ENCODE data around the gene PWWP2B. TPM values are rescaled to one million over a fixed set of nuclear protein-coding genes. Genes with fewer than 3 reads are reported as not detected.

The PWWP2B gene
- total RNA-seq, 2 experiments from 2014 or later: 6.9 to 12.8 TPM

DNA sequence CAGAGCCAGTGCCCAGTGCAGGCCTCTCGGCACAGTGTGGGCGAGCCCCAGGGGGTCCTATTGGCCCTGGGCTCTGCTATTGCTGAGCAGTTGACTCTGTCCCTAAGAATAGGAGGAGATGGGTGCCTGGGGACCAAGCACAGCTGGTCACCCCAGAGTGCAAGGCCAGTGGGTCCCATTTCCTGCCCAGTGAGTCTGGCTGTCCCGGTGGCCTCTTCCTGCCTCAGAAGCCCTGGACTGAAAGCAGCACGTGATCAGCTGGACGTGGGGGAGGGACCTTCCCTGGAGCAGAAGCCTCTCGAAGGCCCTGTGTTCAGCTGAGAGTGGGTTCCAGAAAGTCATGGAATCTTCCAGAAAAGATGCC is 42.0 kb downstream of the PWWP2B start:
- DNase-seq (no peak), ATAC-seq (no peak)
- H3K27ac Mint-ChIP-seq: peak overlapping the region; percentile 6
- H3K27me3 Mint-ChIP-seq: no peaks in the 10 kb centered on the region
- H3K36me3 Mint-ChIP-seq: no peaks in the 10 kb centered on the region
- peaks cover 4% of the 10 kb centered on the region for H3K9me3 Mint-ChIP-seq (ENCODE audit: low read depth)
- peaks cover 10% of the 10 kb centered on the region for H3K4me1 Mint-ChIP-seq
- no peak overlapping the region for H3K4me3 Mint-ChIP-seq
- CTCF ChIA-PET: no interaction called here

DNA sequence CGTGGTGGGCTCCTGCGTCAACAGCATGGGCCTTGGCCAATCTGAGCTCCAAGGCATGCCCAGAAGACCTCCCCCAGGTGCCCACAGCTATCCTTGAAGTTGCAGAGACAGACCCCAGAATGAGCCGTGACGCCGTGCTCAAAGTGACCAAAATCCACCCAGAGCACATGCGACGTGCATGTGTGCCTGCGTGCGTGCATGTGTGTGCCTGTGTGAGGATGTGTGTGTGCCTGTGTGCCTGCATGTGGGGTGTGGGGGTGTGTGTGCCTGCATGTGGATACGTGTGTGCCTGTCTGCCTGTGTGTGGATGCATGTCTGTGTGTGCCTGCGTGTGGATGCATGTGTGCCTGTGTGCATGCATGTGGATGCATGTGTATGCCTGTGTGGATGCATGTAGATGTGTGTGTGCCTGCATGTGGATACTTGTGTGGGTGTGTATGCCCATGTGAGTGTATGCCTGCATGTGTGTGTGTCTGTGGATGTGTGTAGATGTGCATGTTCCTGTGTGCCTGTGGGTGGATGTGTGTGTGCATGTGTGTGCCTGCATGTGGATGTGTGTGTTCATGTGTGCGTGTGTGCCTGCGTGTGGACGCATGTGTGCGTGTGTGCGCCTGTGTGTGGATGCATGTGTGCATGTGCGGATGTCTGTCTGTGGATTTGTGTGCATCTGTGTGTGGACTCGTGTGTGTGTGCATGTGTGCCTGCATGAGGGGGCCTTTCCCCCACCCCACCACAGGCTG is 42.6 kb downstream of the PWWP2B start:
- Mint-ChIP-seq H3K27me3 (no peaks in the 10 kb centered on the region), H3K27ac (no peak overlapping the region), H3K4me1 (peaks cover 8% of the 10 kb centered on the region), H3K36me3 (no peaks in the 10 kb centered on the region), H3K9me3 (ENCODE audit: low read depth) (peaks cover 4% of the 10 kb centered on the region), H3K4me3 (no peak overlapping the region)
- no peak for ATAC-seq
- CTCF ChIA-PET: no interaction called here
- DNase-seq: no peak

DNA sequence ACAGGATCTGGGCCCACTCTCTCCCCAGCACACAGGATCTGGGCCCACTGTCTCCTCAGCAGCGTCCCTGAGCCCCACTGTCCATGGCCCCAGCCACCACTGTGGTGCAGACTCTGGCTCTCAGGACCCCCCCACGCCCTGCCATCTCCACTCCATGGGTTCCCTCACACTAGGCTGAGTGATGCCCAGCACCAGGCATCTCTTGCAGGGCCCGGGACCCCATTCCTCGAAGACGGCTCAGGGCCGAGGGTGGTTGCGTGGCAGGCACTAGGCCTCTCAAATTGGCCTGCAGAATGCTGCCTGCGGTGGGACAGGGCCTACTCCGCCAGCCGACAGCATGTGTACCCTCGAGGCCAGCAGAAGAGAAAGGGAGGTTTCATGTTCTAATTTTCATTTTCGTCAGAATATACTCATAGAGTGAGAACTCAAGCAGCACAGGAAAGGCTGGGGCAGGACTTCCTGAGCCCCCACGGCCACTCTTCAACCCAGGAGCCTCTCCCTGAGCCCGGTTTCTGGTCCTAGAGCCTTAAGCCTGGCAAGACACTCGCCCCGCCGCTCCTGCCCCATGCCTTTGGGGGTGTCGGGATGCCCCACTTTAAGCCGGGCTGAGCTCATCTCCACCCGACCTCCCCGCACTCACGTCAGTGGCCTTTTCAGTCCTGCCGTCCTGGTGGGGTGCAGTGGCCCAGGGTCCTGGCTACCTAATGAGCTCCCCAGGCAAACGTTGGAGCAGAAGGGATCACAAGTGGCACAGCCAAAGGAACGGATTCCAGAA is 44.0 kb downstream of the PWWP2B start:
- no peak for ATAC-seq
- H3K9me3 Mint-ChIP-seq (ENCODE audit: low read depth): peaks cover 4% of the 10 kb centered on the region
- H3K27ac Mint-ChIP-seq: no peak overlapping the region
- CTCF ChIA-PET: no interaction called here
- H3K36me3 Mint-ChIP-seq: no peaks in the 10 kb centered on the region
- no peak overlapping the region for H3K4me3 Mint-ChIP-seq
- peaks cover 14% of the 10 kb centered on the region for H3K4me1 Mint-ChIP-seq
- no peaks in the 10 kb centered on the region for H3K27me3 Mint-ChIP-seq
- DNase-seq: no peak

DNA sequence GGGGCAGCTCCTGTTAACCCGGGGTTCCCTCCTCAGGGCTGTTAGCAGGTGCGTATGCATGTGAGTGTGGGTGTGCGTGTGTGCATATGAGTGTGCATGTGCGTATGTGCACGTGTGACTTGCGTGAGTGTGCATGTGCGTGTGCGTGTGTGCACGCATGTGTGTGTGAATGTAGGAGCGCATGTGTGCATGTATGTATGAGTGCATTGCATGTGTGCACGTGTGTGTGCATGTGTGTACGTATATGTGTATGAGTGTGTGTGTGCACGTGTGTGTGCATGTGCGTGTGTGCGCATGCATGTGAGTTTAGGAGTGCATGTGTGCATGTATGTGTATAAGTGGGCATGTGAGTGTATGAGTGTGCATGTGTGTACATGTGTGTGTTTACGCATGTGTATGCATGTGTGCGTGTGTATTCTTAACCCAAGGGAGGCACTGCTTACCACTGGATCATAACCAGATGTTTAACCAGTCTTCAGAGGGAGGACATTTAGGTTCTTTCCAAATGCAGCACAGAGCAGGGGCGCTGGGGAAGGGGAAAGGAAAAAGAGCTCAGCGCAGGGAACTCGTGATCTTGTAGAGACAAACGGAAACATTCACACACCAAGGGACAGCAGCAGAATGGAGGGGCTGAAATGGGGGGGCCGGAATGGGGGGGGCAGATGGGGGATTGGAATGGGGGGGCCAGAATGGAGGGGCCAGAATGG is 45.0 kb downstream of the PWWP2B start:
- no peak overlapping the region for H3K4me3 Mint-ChIP-seq
- ATAC-seq (no peak), DNase-seq (no peak)
- no peak overlapping the region for H3K27ac Mint-ChIP-seq
- H3K36me3 Mint-ChIP-seq: no peaks in the 10 kb centered on the region
- peaks cover 4% of the 10 kb centered on the region for H3K9me3 Mint-ChIP-seq (ENCODE audit: low read depth)
- no peaks in the 10 kb centered on the region for H3K27me3 Mint-ChIP-seq
- CTCF ChIA-PET: no interaction called here
- H3K4me1 Mint-ChIP-seq: peaks cover 21% of the 10 kb centered on the region

DNA sequence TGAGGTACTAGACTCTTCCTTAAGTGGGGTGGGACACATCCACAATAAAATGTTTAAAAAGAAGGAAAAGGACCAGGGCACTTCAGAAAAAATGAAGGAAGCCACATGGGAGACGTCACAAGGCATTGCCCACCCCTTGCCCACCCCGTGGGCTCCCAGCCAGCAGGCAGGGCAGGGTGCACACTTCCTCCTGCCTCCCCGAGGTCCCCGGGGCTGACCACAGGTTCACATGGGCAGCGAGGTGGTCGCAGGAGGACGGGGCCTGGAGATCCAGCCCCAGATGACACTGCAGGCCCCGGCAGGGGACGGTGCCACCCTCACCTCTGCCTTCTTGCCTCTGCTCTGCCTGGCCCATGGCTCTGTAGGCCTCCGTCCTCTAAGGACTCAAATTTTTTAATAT is 45.6 kb downstream of the PWWP2B start:
- Mint-ChIP-seq H3K27me3 (no peaks in the 10 kb centered on the region), H3K9me3 (ENCODE audit: low read depth) (peaks cover 4% of the 10 kb centered on the region), H3K36me3 (no peaks in the 10 kb centered on the region), H3K4me1 (peaks cover 24% of the 10 kb centered on the region), H3K27ac (no peak overlapping the region), H3K4me3 (no peak overlapping the region)
- no peak for DNase-seq
- ATAC-seq: no peak
- CTCF ChIA-PET: interaction anchor here (1.3 to 1.5 kb wide), 2 partner anchors 22 to 50 kb away, joined by 4 to 6 read pairs; no protein-coding TSS in a partner anchor

DNA sequence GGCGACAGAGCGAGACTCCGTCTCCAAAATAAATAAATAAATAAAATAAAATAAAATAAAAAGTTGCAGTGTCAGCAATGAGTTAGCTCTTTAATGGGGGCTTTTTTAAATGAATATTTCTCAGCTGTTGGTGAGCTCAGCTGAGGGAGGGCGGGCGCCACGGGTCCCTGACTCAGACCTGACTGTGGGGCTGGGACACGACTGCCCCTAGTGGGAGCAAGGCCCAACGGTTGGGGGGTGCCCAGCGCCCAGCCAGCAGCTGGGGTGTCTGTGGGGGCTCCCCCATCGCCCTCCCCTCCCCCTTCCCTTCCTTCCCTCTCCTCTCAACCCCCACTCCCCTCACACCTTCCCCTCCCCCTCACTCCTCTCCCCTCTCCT is 46.6 kb downstream of the PWWP2B start:
- CTCF ChIA-PET: interaction anchor here (0.7 to 1.5 kb wide), 7 partner anchors 8 to 90 kb away, joined by 3 to 6 read pairs (median 3); no protein-coding TSS in a partner anchor
- no peak overlapping the region for H3K27ac Mint-ChIP-seq
- H3K36me3 Mint-ChIP-seq: no peaks in the 10 kb centered on the region
- H3K4me1 Mint-ChIP-seq: peaks cover 30% of the 10 kb centered on the region
- no peaks in the 10 kb centered on the region for H3K27me3 Mint-ChIP-seq
- no peak overlapping the region for H3K4me3 Mint-ChIP-seq
- ATAC-seq: no peak
- H3K9me3 Mint-ChIP-seq (ENCODE audit: low read depth): peaks cover 4% of the 10 kb centered on the region
- DNase-seq: peak; percentile 80

DNA sequence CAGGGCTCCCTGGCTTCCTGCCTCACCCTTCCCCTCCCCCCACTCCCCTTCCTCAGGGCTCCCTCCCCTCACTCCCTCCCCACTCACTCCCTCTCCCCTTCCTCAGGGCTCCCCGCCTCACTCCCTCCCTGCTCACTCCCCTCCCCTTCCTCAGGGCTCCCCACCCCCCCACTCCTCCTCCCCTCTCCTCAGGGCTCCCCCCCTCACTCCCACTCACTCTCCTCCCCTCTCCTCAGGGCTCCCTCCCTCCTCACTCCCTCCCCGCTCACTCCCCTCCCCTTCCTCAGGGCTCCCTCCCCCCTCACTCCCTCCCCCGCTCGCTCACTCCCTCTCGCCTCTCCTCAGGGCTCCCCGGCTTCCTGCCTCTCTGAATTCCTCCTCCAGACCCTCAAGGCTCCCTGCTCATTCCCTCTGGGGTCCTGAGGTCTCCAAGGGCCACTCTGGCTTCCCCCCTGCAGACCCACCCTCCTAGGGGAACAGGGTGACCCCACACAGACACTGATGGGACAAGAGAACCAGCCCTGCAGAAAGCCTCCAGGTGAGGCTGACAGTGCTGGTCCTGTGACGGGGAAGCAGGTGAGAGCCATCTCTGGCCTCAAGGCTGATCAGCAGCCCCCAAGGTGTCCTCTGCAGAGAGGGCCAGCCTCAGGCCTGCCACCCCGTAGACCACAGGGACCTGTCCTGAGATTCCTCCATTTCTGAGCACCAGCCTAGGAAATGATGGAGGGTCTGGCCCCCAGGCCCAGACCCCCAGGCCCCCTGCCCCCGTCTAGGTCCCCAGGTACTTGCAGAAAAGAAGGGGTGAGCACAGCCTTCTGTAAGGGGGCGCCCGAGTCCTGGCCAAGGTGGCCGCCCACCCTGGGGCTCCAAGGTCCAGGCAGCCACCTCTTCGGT is 47.2 kb downstream of the PWWP2B start:
- ATAC-seq: no peak
- no peak for DNase-seq

DNA sequence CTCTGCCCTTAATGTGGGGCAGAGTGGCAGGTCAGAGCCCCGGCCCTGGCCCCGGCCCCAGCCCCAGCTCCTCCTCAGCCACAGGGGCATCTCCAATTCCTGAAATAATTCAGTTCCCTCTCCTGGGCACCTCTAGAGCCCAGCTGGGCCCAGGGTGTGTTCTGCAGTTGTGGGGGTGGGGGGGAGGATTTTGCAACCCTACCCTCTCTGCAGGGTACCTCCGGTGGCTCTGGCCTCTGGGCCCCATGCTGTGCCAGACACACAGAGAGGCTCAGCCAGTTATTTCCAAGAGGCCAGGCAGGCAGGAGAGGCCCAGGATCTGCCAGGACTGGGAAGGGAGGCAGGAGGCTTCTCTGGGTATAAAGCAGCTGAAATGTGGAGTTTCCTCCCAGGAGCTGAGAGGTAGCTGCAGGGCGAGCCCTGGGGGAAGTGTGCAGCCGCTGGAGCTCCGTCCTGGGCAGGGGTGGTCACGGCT is 47.9 kb downstream of the PWWP2B start:
- Mint-ChIP-seq H3K27ac (peak overlapping the region; percentile 71), H3K4me3 (no peak overlapping the region), H3K27me3 (no peaks in the 10 kb centered on the region), H3K4me1 (peaks cover 33% of the 10 kb centered on the region), H3K9me3 (ENCODE audit: low read depth) (peaks cover 4% of the 10 kb centered on the region), H3K36me3 (no peaks in the 10 kb centered on the region)
- CTCF ChIA-PET: interaction anchor here (0.9 to 2.4 kb wide), 2 partner anchors 11 to 57 kb away, joined by 3 to 9 read pairs; no protein-coding TSS in a partner anchor
- no peak for ATAC-seq
- DNase-seq: no peak

More for the DNA sequence above, 47.2 kb downstream of the PWWP2B start:
- Mint-ChIP-seq H3K27me3 (no peaks in the 10 kb centered on the region), H3K4me1 (peaks cover 30% of the 10 kb centered on the region), H3K27ac (peak overlapping the region; percentile 78), H3K4me3 (no peak overlapping the region), H3K9me3 (ENCODE audit: low read depth) (peaks cover 4% of the 10 kb centered on the region), H3K36me3 (no peaks in the 10 kb centered on the region)
- CTCF ChIA-PET: interaction anchor here (1.0 to 1.5 kb wide), 6 partner anchors 7 to 91 kb away, joined by 3 to 6 read pairs (median 4); no protein-coding TSS in a partner anchor

DNA sequence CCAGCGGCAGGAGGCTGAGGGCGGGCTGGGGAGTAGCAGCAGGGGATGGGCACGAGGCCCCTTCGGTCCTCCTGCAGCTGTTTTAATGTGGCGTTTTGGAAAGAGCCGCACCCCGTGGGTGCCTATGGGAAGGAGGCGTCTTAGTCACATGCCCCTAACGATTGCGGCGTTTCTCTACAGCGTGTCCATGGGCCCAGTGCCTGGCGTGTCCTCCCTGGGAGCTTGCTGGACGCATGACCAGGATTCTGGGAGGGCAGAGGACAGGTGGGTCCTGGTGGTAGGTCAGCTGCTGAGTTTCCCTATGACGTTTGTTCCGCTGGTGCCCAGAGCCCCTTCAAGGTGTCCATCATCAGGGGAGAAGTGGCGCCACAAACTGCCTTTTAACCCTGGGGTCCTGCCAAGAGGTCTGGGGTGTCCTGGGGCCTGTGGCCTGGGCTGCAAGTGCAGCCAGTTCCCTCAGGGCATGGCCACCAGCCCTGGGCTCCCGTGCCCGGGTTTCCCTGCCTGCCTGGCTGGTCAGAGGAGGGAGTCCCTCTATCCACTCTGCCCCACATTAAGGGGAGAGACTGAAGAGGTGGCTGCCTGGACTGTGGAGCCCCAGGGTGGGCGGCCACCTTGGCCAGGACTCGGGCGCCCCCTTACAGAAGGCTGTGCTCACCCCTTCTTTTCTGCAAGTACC is 48.7 kb downstream of the PWWP2B start:
- ATAC-seq: no peak
- no peaks in the 10 kb centered on the region for H3K36me3 Mint-ChIP-seq
- DNase-seq: no peak
- no peak overlapping the region for H3K4me3 Mint-ChIP-seq
- H3K9me3 Mint-ChIP-seq (ENCODE audit: low read depth): peaks cover 4% of the 10 kb centered on the region
- CTCF ChIA-PET: interaction anchor here (0.9 to 2.4 kb wide), 6 partner anchors 10 to 126 kb away, joined by 3 to 11 read pairs (median 6); partner anchors contain the start of gene PWWP2B
- peaks cover 33% of the 10 kb centered on the region for H3K4me1 Mint-ChIP-seq
- no peaks in the 10 kb centered on the region for H3K27me3 Mint-ChIP-seq
- H3K27ac Mint-ChIP-seq: peak overlapping the region; percentile 71

DNA sequence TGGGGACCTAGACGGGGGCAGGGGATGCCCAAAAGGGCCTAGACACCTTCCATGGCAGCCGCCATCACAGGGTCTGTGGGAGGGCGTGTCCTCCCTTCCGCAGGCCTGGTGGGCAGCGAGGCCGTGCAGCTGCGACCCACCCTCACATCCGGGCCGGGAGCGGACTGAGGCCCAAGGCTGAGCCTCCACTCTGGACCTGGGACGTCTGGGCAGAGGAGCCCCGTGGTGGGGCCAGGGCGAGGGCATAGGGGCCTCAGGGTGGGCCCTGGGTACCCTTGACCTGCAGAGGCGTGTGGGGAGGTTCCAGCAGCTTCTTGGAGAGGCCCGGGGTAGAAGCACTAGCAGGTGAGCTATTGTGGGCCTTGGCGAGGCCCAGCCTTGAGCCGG is 49.2 kb downstream of the PWWP2B start:
- H3K27ac Mint-ChIP-seq: peak overlapping the region; percentile 92
- ATAC-seq (no peak), DNase-seq (no peak)
- H3K27me3 Mint-ChIP-seq: no peaks in the 10 kb centered on the region
- H3K4me3 Mint-ChIP-seq: peak overlapping the region; percentile 59
- peaks cover 4% of the 10 kb centered on the region for H3K9me3 Mint-ChIP-seq (ENCODE audit: low read depth)
- no peaks in the 10 kb centered on the region for H3K36me3 Mint-ChIP-seq
- CTCF ChIA-PET: interaction anchor here (1.0 to 2.4 kb wide), 7 partner anchors 10 to 126 kb away, joined by 3 to 11 read pairs (median 7); partner anchors contain the start of gene PWWP2B
- peaks cover 33% of the 10 kb centered on the region for H3K4me1 Mint-ChIP-seq

DNA sequence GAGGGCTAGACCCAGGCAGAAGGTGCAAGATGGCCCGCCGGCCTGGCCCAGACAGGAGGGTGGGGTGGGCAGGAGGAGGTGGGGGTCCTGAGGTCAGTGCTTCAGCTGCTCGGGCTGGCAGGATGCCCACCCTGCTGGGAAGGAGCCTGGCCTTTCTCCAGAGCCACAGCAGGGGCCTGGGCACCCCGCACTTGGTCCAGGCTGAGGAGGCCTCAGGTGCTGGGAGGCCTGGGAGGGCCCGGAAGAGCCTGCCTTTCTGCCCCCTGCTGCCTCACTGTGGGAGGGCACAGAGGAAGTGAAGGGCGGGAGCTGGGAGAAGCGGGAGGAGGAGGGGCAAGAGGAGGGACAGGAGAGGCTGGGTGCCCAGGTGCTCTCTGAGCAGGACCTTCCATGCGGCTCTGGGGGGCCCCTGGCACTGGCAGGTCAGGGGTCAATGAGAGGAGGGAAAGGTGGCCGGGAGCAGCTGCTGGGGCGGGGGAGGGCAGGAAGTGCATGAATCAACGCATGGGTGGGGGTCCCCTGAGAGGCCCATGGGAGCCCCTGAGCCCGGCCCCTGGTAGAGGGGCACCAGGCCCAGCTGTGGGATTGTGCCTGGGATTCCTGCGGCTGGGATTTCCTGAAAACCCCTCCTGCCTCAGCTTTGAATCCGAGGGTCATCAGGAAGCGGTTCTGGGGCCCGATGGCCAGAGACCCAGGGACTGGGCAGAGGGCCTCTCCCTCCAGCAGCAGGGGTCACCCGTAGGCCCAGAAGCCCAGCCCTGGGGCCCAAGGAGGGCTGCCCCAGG is 49.9 kb downstream of the PWWP2B start:
- no peaks in the 10 kb centered on the region for H3K36me3 Mint-ChIP-seq
- H3K9me3 Mint-ChIP-seq (ENCODE audit: low read depth): peaks cover 3% of the 10 kb centered on the region
- peaks cover 37% of the 10 kb centered on the region for H3K4me1 Mint-ChIP-seq
- no peaks in the 10 kb centered on the region for H3K27me3 Mint-ChIP-seq
- peak; percentile 68 for ATAC-seq
- CTCF ChIA-PET: interaction anchor here (0.7 to 2.4 kb wide), 13 partner anchors 9 to 127 kb away, joined by 3 to 11 read pairs (median 5); partner anchors contain the start of gene PWWP2B
- peak overlapping the region; percentile 59 for H3K4me3 Mint-ChIP-seq
- peak; percentile 91 for DNase-seq
- peak overlapping the region; percentile 92 for H3K27ac Mint-ChIP-seq

All from activated CD8-positive, alpha-beta memory T cell treated with anti-CD3 and anti-CD28 coated beads, Interleukin-2, amount 10 ng/mL, durations not matched to agents 7 days and 5 days (primary cell).